ENCODE results near the gene FUT1.
"Not testable (repeated sequence)": the region's sequence is repeated elsewhere in the genome, so short reads cannot be mapped to it uniquely, and the experiment has no call there.

The FUT1 gene

GRCh38 chr19:48780631-48781391, 28.4 kb upstream of the FUT1 start:
- Mint-ChIP-seq H3K27ac (no peak overlapping the region), H3K4me3 (no peak overlapping the region), H3K36me3 (no peaks in the 10 kb centered on the region), H3K9me3 (no peaks in the 10 kb centered on the region), H3K4me1 (peaks cover 3% of the 10 kb centered on the region), H3K27me3 (peaks cover 37% of the 10 kb centered on the region)
- no peak for DNase-seq
- CTCF ChIA-PET, result no interaction called here

GRCh38 chr19:48779636-48780035, 27.2 kb upstream of the FUT1 start:
- H3K4me1 Mint-ChIP-seq, result peaks cover 3% of the 10 kb centered on the region

GRCh38 chr19:48777720-48778119, 25.3 kb upstream of the FUT1 start:
- Mint-ChIP-seq H3K4me1 (peaks cover 3% of the 10 kb centered on the region), H3K36me3 (no peaks in the 10 kb centered on the region), H3K27ac (no peak overlapping the region), H3K4me3 (no peak overlapping the region), H3K9me3 (no peaks in the 10 kb centered on the region), H3K27me3 (peaks cover 18% of the 10 kb centered on the region)
- no peak for DNase-seq
- CTCF ChIA-PET, result no interaction called here

More at GRCh38 chr19:48779636-48780035, 27.2 kb upstream of the FUT1 start:
- no peaks in the 10 kb centered on the region for H3K36me3 Mint-ChIP-seq
- peaks cover 26% of the 10 kb centered on the region for H3K27me3 Mint-ChIP-seq
- CTCF ChIA-PET, result interaction anchor here (0.6 to 1.0 kb wide), 3 partner anchors 15 to 134 kb away, joined by 3 read pairs; partner anchors contain the start of gene CA11
- H3K4me3 Mint-ChIP-seq, result no peak overlapping the region
- DNase-seq, result no peak
- H3K9me3 Mint-ChIP-seq, result no peaks in the 10 kb centered on the region
- H3K27ac Mint-ChIP-seq, result no peak overlapping the region

GRCh38 chr19:48777139-48777538, 24.7 kb upstream of the FUT1 start:
- CTCF ChIA-PET, result no interaction called here
- H3K9me3 Mint-ChIP-seq, result no peaks in the 10 kb centered on the region
- DNase-seq, result no peak
- no peaks in the 10 kb centered on the region for H3K4me1 Mint-ChIP-seq
- no peak overlapping the region for H3K4me3 Mint-ChIP-seq
- H3K36me3 Mint-ChIP-seq, result no peaks in the 10 kb centered on the region
- no peak overlapping the region for H3K27ac Mint-ChIP-seq
- H3K27me3 Mint-ChIP-seq, result peaks cover 17% of the 10 kb centered on the region

- Mint-ChIP-seq H3K4me3 (no peak overlapping the region), H3K27me3 (peaks cover 37% of the 10 kb centered on the region), H3K9me3 (no peaks in the 10 kb centered on the region), H3K4me1 (no peaks in the 10 kb centered on the region), H3K27ac (no peak overlapping the region), H3K36me3 (no peaks in the 10 kb centered on the region)
- DNase-seq, result no peak
- CTCF ChIA-PET, result no interaction called here
Measured at GRCh38 chr19:48772503-48772953, 20.1 kb upstream of the FUT1 start.

GRCh38 chr19:48770734-48771472, 18.5 kb upstream of the FUT1 start:
- H3K9me3 Mint-ChIP-seq, result no peaks in the 10 kb centered on the region
- CTCF ChIA-PET, result interaction anchor here (2.1 kb wide), 1 partner anchor 17 kb away, joined by 7 read pairs; no protein-coding TSS in a partner anchor
- no peak for DNase-seq
- no peaks in the 10 kb centered on the region for H3K4me1 Mint-ChIP-seq
- H3K27me3 Mint-ChIP-seq, result peaks cover 45% of the 10 kb centered on the region
- H3K4me3 Mint-ChIP-seq, result no peak overlapping the region
- H3K27ac Mint-ChIP-seq, result no peak overlapping the region
- no peaks in the 10 kb centered on the region for H3K36me3 Mint-ChIP-seq

- peaks cover 52% of the 10 kb centered on the region for H3K27me3 Mint-ChIP-seq
Measured at GRCh38 chr19:48770266-48770665, 17.8 kb upstream of the FUT1 start.

GRCh38 chr19:48768994-48769713, 16.7 kb upstream of the FUT1 start:
- CTCF ChIA-PET, result interaction anchor here (2.1 kb wide), 1 partner anchor 19 kb away, joined by 7 read pairs; no protein-coding TSS in a partner anchor

More at GRCh38 chr19:48770266-48770665, 17.8 kb upstream of the FUT1 start:
- Mint-ChIP-seq H3K9me3 (no peaks in the 10 kb centered on the region), H3K36me3 (no peaks in the 10 kb centered on the region), H3K4me1 (no peaks in the 10 kb centered on the region), H3K27ac (no peak overlapping the region), H3K4me3 (no peak overlapping the region)
- DNase-seq, result no peak
- CTCF ChIA-PET, result interaction anchor here (2.1 kb wide), 1 partner anchor 18 kb away, joined by 7 read pairs; no protein-coding TSS in a partner anchor

GRCh38 chr19:48768171-48768753, 15.8 kb upstream of the FUT1 start:
- H3K9me3 Mint-ChIP-seq, H3K36me3 Mint-ChIP-seq, H3K4me1 Mint-ChIP-seq, DNase-seq, H3K27ac Mint-ChIP-seq, CTCF ChIA-PET, H3K4me3 Mint-ChIP-seq: not testable (repeated sequence)
- peaks cover 53% of the 10 kb centered on the region for H3K27me3 Mint-ChIP-seq

More at GRCh38 chr19:48768994-48769713, 16.7 kb upstream of the FUT1 start:
- Mint-ChIP-seq H3K27ac (no peak overlapping the region), H3K4me3 (no peak overlapping the region), H3K27me3 (peaks cover 53% of the 10 kb centered on the region), H3K4me1 (no peaks in the 10 kb centered on the region), H3K36me3 (no peaks in the 10 kb centered on the region), H3K9me3 (no peaks in the 10 kb centered on the region)
- DNase-seq, result no peak

- H3K4me1 Mint-ChIP-seq, H3K27ac Mint-ChIP-seq, H3K36me3 Mint-ChIP-seq, DNase-seq, H3K9me3 Mint-ChIP-seq, H3K4me3 Mint-ChIP-seq, CTCF ChIA-PET: not testable (repeated sequence)
- H3K27me3 Mint-ChIP-seq, result peaks cover 69% of the 10 kb centered on the region
Measured at GRCh38 chr19:48765816-48766215, 13.4 kb upstream of the FUT1 start.

- no peaks in the 10 kb centered on the region for H3K9me3 Mint-ChIP-seq
- peaks cover 10% of the 10 kb centered on the region for H3K4me1 Mint-ChIP-seq
- DNase-seq, result no peak
- CTCF ChIA-PET, result no interaction called here
- H3K4me3 Mint-ChIP-seq, result no peak overlapping the region
- peak overlapping the region; percentile 65 for H3K27ac Mint-ChIP-seq
- H3K27me3 Mint-ChIP-seq, result peaks cover 48% of the 10 kb centered on the region
- H3K36me3 Mint-ChIP-seq, result no peaks in the 10 kb centered on the region
Measured at GRCh38 chr19:48760504-48761205, 8.2 kb upstream of the FUT1 start.

- Mint-ChIP-seq H3K9me3 (no peaks in the 10 kb centered on the region), H3K36me3 (no peaks in the 10 kb centered on the region), H3K4me3 (no peak overlapping the region), H3K27me3 (peaks cover 68% of the 10 kb centered on the region), H3K4me1 (peaks cover 23% of the 10 kb centered on the region), H3K27ac (no peak overlapping the region)
- DNase-seq, result no peak
- CTCF ChIA-PET, result no interaction called here
Measured at GRCh38 chr19:48757741-48758144, 5.3 kb upstream of the FUT1 start.

- Mint-ChIP-seq H3K4me3 (no peak overlapping the region), H3K4me1 (peaks cover 24% of the 10 kb centered on the region), H3K36me3 (no peaks in the 10 kb centered on the region), H3K9me3 (no peaks in the 10 kb centered on the region), H3K27ac (no peak overlapping the region), H3K27me3 (peaks cover 68% of the 10 kb centered on the region)
- CTCF ChIA-PET, result no interaction called here
- no peak for DNase-seq
Measured at GRCh38 chr19:48757089-48757675, 4.7 kb upstream of the FUT1 start.
